Peyer's patch (tissue), 4 donors: ENCODE results near the gene AUTS2.

Experiments
- POLR2A ChIP-seq, 2 donors: fragments of 450-650 bp; IDR thresholded peaks; one replicate each; pipeline ENCODE4 v1.5.1; 2017; ENCODE audit warnings: antibody characterized with exemption in 2 of 2, mild to moderate bottlenecking in 2 of 2, moderate library complexity in 2 of 2
- TF ChIP-seq, protein P1 (sequence below), 6 experiments: fragments of 450-650 bp in 4 of 6; fragments of 200-600 bp in 2 of 6; sonication (generic) in 1 of 6; IDR thresholded peaks; one replicate each; pipeline ENCODE4 v1.5.1; 2017 to 2019; ENCODE audit warnings: antibody characterized with exemption in 6 of 6, mild to moderate bottlenecking in 3 of 6, moderate library complexity in 1 of 6

DNA sequence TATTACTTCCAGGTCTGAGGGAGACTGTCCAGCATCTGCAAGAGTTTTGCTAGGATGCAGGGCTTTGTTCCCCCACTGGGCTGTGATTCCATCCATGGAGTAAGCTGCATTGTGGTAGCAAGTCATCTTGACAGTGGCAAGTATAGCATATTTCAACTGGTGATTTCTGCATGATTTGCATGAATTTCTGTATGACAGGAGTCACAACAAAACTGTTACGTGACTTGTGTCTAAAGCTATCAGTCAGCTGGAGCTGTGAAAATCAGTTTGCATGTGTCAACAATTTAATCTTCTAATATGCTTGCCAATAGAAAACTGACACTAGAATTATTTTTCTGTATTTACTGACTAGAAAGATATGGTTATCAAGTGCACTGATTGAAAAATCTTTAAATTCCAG, 344.3 kb downstream of the AUTS2 start:
- TF ChIP-seq, protein P1, sequence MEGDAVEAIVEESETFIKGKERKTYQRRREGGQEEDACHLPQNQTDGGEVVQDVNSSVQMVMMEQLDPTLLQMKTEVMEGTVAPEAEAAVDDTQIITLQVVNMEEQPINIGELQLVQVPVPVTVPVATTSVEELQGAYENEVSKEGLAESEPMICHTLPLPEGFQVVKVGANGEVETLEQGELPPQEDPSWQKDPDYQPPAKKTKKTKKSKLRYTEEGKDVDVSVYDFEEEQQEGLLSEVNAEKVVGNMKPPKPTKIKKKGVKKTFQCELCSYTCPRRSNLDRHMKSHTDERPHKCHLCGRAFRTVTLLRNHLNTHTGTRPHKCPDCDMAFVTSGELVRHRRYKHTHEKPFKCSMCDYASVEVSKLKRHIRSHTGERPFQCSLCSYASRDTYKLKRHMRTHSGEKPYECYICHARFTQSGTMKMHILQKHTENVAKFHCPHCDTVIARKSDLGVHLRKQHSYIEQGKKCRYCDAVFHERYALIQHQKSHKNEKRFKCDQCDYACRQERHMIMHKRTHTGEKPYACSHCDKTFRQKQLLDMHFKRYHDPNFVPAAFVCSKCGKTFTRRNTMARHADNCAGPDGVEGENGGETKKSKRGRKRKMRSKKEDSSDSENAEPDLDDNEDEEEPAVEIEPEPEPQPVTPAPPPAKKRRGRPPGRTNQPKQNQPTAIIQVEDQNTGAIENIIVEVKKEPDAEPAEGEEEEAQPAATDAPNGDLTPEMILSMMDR (IDR thresholded peaks at IDR 0.05) = no peak
- TF ChIP-seq POLR2A (IDR thresholded peaks at IDR 0.05) = no peak
